GM19238 (cell line): Measurements from ENCODE around the gene TENT4B.
A peak's percentile ranks its signal among the peaks of the same experiment; 100 is the strongest.
"Not testable (repeated sequence)": the region's sequence is repeated elsewhere in the genome, so short reads cannot be mapped to it uniquely, and the experiment has no call there.

Source experiments
- DNase-seq: peaks from one replicate; pipeline ENCODE4 v3.0.0; 2011; ENCODE audit warnings: low spot score; ENCODE audit not compliant: insufficient read length

TENT4B gene

GRCh38 chr16:50229149-50229726, 76.1 kb downstream of the TENT4B start:
- no peak for DNase-seq

DNA sequence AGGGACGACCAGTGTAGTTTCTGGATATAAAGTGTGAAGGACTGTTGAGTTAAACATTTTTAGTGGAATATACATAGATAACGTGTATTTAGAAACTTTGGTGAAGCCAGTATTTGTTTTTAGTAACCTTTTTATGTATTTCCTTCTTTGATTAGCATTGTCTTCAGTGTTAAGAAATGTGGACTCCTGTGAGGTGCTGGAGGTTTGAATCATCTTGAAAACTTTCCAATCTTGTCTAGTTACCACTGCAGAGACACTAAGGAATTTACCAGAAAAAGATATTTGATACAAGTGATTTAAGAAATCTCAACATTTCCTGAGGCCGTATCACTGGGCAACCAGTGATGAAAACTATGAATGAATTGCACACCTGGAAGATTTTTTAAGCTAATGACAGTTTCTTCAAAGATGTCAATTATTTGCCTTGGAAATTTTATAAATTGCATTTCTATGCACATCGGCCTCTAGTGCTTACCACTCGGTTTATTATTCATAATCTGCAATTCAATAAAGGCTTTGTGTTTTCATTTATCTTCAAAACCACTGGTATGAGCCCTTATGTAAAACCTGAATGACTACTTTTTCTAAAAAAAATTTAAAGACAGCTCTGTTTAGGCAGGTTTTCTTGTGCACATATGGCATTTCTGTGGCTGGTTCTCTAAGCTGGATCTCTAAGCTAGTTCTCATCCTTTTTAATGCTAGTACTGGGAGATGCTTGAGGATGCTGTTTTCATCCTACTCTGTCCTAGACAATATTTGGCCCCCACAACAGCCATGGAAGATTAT, 81.9 kb downstream of the TENT4B start:
- DNase-seq = no peak

GRCh38 chr16:50235581-50235980, 82.5 kb downstream of the TENT4B start:
- DNase-seq = no peak

- DNase-seq = no peak
These were observed 85.2 kb downstream of the TENT4B start for GRCh38 chr16:50238314-50238713.

DNA sequence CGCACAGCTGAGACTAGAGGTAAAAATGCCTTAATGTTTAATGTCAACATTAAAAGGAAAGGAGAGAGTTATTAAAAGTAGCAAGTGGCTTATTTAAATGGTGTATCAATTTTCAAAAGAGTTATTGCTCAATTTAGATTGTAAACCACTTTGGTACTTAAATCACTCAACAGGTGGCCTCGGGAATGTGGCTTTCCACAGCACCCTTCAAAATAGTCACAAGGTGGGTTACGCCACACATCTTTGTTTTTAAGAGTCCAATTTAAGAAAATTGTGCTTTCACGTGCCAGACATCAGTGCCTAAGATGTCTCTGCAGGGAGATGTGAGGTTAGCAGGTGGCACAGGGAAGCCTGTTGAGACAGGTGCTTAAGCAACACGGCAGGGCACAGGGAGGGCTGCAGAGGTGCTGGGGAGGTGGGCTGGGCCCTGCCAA, 85.8 kb downstream of the TENT4B start:
- no peak for DNase-seq

GRCh38 chr16:50243024-50243423, 89.9 kb downstream of the TENT4B start:
- not testable (repeated sequence) for DNase-seq

DNA sequence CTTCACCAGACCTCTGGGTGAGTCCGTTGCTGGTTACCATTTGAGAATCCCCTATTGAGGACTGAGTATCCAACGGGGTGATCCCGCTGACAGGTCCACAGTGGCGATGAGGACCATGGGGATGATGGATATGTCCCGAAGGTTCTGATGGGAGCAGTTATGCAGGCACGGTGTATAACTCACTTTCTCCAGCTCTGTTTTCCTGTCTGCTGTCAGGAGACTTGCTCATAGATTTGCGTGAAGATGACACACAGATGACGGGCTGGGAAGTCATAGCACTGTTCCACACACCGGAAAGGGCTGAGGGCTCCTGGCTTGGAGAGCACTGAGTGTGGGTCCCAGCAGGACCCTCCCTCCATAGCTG, 91.0 kb downstream of the TENT4B start:
- no peak for DNase-seq

DNA sequence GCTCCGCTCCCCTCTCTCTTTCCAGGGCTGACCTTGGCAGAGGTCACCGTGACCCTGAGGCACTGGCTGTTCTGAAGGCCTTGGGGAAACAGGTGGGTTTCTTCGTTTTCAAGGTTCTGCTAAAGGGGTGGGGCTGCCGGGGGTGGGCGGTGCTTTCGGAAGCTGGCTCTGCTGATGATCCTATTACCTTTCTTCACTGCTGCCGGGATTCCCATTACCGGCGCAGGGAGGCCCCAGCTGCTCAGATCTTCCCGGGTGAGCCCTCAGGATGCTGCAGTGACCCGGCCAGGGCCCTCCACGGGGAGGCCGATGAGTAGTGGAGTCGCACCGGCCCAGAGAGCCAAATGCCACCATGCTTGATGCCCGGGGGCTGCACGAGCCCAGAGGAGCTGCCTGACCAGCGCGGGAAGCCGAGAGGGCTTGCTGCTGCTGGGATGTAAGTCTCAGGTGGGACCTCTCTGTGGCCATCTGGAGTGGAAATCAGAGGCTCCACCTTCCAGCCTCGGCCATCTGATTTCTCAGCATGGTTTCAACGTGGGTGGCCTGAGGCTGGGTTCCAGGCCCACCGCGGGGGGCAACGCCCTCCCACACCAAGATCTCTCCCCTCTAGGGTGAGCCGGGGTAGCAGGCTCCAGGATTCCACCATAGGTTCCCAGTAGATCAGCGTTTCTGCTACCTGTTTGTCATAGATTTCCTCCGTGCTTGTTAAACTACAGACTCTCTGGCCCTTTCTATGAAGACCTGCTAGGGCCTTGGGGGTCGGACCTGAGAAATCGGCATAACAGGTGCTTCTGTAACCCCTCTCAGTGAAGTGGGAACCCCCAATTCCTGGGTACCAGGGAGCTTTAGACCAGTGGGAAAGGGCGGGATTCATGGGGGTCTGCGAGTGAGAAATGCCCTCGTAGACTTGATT, 91.7 kb downstream of the TENT4B start:
- DNase-seq = no peak

GRCh38 chr16:50245417-50246298, 92.6 kb downstream of the TENT4B start:
- peak; percentile 86 for DNase-seq

DNA sequence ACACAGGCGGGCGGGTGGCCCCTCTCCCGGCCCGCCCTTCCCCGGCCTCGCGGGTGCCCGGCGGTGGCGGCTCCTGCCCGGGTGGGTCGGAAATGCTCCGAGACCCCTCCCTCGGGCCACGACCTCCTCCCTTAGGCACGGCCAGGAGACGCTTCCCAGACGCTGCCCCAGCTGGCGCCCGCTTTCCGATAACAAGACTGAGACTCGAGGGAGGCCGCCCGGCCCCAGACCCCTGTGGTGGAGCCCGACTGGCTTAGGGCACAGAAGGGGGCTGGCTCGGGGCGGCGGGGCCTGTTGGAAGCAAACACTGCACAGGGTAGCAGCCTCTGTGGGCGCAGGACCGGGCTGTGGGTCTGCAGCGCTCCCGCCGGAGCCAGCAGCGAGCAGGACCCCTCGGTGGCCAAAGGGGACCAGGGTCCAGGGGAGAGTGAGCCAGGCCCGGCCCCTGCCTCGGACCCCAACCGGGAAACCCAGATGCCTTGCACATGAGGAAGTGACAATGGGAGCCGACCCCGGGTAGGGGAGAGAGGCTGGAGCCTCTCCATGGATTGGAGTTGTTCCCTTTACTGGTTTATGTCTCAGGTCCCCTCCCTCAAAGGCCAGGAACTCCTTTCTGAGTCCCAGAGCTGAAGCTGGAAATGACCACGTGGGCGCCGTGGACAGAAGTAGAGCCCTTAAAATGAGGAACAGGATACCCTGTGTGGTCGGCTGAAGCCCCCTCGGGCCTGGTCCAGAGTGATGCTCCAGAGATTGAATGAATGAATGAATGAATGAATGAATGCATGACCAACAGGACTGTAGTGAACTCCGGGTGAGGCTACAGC, 93.4 kb downstream of the TENT4B start:
- DNase-seq = no peak

DNA sequence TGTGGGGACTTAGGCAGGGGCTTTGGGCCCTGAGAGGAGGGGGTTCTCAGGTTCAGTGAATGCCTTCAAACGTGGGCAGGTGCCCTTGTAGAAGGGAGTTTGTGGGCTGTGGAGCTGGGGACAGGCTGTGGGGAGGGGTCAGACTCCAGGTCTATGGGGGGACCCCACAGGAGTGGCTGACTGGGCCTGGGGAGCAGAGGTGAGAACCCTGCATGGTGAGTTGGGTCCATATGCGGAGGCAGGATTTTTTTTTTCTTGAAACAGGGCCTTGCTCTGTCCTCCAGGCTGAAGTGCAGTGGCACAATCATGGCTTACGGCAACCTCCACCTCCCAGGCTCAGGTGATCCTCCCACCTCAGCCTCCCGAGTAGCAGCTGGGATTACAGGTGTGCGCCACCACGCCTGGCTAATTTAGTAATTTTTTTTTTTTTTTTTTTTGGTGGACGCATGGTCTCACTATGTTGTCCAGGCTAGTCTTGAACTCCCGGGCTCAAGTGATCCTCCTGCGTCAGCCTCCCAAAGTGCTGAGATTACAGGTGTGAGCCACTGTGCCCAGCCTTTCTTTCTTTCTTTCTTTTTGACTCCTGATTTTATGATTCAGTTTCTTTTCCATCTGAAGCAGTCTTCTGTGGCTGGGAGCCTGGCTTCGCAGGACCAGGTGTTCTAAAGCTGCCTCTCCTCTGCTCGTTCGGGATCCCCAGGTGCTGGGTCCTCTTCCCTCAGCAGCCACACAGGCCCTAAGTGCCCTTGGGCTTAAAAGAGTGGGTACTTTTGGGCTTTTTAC, 94.2 kb downstream of the TENT4B start:
- DNase-seq = no peak

DNA sequence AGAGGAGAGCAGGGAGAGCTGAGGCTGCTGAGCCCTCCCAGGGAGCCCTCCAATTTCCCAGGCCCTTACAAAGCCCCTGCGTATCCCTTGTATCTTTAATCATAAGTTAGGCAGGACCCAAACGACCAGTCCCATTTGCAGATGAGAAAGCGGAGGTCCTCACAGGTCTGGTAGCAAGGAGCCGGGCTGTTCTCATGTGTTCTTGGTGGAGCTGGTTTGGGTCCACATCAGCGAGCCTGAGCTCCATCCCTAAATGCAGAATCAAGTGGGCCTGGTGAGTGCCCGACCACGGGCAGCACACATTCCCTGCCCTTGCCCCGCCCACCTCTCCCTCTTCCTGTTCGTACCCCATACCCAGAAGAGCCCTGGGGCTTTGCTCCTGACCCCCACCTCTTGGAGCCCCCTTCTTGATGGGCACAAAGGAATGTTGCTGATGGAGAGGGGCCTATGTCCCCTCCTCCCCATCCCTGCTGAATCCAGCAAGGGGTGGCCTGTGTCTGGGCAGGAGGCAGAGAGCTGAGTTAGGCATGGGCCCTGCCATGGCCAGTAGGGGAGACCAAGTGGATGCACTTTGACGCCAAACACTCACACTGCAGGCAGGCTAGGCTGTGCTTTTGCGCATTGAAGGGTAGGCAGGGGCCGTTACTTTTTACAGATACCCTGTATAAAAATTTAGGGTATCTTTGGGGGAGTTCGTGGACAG, 95.0 kb downstream of the TENT4B start:
- DNase-seq = no peak

DNA sequence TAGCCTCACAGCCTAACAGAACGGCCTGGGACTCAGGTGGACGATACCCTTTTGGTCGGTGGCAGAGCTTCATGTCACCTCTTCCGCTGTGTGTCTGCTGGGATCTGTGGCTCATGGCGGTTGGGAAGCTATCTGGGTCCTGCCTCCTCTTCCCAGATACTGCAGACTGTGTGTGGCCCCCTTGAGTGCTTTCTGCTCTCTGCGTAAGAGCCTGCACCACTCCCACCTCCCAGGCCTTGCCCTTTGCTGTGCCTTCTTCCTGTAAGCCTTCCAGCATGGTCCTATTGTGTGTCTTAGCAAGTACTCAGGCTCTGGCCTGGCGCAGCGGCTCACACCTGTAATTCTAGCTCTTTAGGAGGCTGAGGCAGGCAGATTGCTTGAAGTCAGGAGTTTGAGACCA, 95.7 kb downstream of the TENT4B start:
- no peak for DNase-seq

DNA sequence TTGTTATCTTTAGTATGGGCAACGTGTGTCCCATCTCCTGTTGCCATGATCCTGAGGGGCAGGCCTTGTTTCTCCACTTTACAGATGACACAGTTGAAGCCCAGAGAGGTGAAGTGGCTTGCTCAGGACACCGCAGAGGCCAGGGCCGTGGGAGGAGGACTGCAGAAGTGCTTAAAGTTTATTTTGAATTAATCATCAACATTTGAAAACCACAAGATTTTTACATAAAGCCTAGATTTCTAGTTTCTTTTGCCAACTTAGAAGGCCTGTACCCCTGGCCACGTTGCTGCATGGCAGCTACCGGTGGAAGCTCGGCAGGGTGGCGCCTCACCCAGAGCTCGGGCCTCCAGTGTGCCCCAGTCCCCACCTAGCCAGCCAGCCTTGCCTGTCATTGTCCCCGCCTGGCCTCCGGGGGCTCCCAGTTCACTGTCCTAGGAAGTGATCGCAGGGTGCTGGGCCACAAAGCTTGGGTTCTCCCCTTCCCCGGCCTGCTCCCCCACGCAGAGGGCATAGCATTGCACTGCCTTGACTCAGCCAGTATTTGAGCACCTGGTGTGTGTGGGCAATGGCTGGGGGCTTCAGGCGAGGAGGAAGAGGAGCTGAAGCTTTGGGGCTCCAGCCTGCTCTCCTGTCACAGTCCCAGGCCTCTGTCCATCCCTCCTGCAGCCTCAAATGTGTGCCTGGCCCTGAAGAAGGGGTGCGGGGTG, 98.4 kb downstream of the TENT4B start:
- DNase-seq = no peak

DNA sequence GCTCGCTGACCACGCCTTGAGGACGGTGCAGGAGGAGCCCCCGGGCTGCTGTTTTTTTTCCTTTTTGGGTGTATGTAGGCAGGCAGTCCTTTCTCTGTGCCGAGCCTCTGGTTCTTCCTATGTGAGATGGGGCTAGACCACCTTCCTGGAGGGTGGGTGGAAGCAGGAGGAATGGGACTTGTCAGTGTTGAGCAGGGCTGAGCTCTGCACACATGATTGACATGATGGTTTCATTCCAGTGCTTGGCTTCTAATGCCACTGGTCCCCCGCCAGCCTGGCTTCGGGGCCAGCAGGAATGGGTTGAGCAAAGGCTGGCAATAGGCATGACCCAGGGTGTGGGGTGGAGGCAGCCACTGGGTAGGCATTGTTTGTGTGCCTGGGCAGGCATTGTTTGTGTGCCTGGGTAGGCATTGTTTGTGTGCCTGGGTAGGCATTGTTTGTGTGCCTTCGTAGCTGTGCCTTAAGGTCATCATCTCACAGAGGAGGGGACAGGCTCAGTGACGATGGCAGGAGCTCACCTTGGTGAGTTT, 99.0 kb downstream of the TENT4B start:
- DNase-seq = no peak

- DNase-seq = no peak
These were observed 99.9 kb downstream of the TENT4B start for GRCh38 chr16:50252874-50253513.

DNA sequence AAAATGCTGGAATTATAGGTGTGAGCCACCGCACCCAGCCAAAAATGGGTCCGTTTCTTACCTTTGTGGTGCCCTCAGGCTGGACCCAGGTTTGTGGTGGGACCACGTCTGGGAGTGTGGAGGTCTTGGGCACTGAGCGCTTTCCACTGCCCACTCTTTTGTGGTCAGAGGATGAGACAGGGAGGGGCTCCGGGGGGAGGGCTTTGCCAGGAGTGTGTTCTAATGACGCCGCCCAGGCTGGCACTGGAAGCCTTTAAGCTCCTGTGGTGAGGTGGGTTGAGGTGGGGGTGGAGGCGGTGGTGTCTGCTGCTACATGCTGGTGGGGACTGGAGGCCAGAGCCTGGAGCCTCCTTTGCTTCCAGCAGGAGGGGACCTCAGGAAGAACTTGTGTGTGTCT, 100.4 kb downstream of the TENT4B start:
- no peak for DNase-seq

- no peak for DNase-seq
These were observed 101.0 kb downstream of the TENT4B start for GRCh38 chr16:50254072-50254471.
